Measurements from ENCODE around the gene GAMT.

Gene GAMT

DNA sequence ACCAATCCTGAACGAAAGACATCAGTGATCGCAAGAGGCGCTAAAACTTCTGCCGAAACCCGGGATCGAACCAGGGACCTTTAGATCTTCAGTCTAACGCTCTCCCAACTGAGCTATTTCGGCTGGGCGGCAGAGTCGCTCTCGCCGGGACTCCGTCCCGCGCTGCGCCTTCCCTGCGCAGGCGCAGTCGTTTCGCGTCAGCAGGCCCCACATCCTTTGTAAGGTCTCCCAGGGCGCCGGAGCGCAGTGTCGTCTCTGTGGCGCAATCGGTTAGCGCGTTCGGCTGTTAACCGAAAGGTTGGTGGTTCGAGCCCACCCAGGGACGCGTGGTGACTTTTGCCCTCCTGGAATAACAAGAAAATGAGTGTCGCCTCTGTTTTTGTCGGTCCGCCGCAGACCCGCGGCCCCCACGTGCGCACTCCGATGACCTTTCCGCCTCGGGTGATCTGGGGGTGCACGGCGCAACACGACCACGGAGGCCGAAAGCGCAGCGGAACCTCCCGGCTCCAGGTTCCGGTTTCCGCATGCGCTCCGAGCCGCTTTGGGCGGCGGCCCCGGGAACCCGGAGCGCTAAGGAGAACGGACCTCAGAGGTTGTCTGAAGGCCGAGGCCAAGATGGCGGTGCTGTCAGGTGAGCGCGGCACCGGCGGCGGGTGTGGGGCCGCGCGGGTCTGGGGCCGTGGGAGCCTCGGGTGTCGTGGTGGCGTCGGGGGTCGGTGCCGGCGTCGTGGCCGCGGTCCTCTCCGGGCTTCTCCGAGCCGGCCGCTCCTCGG lies 17.8 kb downstream of the GAMT start, which contains the start of gene NDUFS7:
NDUFS7 (plus strand) TSS at position 596 of the 773 bp plus-strand sequence; CDS start at position 616, 20 bp downstream.
- DNase-seq = peak; percentile 96

DNA sequence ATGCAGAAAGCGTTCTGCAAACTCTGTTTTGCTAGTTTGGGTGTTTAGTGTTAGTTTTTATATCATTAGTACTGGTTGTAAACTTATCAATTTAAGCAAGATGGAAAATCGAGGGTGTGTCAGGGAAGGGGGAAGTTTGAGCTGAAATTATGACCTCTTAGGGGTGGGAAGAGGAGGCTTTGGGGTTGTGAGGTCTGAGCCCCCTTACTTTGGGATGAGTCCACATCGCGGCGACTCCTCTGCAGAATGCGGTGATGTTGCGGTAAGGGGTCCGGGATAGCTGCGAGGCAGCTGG lies 18.4 kb downstream of the GAMT start:
- no peak for DNase-seq

DNA sequence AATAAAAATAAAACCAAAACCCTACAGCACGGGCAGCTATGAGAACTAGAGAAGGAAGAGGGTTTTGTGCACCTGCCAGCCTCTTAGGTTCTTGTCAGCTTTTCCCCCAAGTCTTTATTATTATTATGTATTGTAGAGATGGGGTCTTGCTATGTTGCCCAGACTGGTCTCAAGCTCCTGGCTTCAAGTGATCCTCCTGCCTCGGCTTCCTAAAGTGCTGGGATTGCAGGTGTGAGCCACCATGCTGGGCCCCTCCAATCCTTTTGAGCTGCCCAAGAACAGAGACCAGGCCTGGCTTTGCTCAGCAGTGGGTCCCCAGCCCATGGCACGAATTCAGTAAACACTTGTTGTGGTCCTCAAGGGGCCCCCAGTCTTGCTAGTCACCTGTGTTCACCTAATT lies 19.1 kb downstream of the GAMT start:
- no peak for DNase-seq

DNA sequence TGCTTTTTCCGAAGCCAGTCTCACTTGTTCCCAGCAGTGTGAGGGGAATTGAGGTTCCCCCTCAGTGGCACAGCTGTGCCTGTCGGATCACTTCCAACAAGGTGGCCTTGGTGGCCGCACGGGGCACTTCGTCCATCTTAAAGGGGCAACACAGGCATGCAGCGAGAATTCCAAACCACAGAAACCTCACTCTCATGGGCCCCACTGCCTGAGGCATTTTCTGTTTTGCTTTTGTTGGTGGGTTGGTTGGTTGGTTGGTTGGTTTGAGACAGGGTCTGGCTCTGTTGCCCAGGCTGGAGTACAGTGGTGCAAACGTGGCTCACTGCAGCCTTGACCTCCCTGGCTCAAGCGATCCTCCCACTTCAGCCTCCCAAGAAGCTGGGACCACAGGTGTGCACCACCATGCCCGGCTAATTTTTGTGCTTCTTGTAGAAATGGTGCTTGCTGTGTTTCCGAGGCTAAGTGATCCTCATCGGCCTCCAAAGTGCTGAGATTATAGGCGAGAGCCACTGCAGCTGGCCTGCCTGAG lies 21.3 kb downstream of the GAMT start:
- no peak for DNase-seq

DNA sequence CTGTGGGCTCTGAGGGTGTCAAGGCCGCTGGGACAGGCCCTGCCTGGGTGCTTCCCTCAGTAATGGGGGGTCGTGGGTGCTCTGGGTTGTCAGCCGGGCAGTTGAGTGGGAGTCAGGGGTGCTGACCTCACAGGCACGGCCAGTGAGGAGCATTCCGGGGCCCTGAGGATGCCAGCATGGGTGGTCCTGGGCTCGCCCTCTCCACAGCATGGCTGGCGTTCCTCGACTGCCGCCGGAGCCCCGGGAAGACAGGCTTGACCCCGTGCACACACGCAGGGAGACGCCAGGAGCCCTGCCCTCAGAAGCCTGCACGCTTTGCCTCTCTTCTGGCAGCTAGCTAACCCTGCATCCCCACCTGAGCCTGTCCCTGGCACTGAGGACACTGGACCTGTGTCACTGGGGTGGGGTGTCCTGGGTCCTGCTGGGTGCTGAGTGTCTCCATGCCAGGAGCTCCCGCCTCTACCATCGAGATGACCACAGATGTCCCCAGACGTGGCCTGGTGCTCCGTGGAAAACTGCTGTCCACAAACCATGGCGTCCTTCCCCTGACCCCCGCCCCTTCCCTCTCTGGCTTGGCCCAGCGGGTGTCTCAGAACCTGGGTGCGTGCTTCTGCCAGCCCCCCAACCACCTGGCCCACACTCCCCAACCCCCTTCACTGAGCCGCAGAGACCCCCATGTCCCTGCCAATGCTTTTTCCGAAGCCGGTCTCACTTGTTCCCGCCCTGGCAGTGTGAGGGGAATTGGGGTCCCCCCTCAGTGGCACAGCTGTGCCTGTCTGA lies 22.0 kb downstream of the GAMT start:
- no peak for DNase-seq

DNA sequence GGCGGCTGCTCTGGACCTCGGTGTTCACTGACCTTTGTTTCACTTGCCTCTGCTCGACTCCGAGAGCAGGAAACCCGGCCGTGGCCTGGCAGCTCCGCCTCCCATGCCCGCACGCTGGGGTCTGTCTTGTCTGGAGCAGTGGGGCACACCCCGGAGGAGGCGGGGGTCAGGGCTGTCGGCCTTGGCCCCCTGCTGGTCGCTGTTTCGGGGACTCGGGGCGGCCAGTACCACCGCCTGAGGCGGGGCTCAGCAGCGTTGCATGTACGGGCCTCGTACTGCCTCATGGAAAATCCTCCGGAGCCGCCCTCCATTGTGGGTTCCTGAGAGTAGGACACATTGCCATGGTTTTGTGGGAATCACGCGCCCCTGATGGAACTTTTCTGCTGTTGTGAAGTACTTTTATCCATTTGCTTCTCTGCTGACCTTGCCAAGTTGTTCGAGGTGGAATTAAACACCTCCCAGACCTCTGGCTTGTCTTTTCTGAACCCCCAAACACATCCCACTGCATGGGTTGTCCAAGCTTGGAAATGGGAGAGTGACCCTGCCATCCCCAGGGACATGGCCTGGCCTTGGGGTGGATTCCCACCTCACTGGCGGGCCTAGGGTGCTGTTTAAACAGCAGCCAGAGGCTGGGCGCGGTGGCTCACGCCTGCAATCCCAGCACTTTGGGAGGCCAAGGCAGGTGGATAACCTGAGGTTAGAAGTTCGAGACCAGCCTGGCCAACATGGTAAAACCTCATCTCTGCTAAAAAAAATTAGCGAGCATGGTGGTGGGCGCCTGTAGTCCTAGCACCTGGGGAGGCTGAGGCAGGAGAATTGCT lies 23.2 kb downstream of the GAMT start:
- no peak for DNase-seq

DNA sequence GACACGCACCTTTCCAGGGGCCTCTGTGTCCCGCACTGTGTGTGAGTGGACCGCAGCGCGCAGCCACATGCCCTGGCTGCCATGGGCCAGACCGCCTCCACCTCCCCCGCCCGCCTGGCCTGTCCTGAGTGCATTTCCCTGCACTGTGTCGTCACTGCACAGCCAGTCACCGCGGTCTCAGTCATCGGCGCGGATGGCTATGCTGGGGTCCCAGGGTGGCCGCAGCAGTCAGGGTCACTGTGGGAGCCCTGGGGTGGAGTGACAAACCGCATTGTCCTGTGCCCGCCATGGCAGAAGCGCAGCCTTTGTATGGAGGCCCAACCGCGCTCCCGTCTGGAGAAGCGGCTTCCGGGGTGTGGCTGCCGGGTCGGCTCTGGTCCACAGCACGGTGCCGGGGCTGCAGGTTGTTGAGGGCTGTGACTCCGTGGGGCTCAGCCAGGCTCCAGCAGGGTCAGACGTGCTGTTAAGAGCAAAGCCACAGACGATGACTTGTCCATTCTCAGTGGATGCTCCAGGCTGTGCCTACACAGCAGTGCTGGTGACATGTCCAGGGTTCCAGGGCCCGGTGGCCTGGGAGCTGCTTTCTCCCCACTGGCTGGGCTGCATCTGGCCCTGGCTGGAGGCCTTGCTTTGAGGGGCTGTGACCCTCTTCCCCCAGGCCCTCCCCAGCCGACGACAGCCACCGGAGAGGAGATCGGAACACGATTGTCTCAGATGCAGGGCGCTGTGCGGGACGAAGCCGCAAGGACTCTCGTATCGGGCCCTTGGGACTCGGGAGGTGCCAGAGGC lies 24.0 kb downstream of the GAMT start:
- no peak for DNase-seq

DNA sequence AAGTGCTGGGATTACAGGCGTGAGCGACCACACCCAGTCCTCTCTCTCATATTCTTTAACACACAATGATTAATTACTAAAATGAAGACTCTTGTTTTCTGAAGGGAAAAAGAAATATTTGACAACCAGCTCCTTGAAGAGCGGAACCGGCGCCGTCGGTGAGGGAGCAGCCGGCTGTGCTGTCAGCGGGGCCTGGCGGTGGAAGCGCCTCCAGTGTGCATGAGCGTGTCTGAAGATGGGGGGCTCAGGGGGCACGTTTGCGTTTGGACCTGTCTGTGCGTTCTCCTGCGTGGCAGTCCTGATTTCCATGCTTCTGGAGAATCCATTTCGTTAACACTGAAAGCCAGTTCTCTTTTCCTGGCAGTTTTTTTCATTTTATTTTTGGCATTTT lies 24.9 kb downstream of the GAMT start:
- DNase-seq = no peak

DNA sequence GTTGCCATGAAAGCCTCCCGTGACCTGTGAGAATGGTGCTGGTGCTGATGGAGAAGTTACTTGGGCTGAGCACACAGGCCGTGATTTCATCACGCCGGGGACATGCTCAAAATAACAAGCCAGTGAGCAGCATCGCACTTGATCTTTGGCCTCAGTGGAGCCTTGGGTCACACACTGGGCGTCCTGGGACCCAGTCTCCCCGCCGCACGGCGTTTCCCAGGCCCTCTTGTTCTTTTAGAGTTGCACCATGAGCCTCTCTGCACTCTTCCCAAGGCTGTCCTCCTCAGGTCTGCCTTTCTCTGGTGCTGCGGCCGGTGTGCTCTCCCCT lies 27.1 kb downstream of the GAMT start:
- no peak for DNase-seq

DNA sequence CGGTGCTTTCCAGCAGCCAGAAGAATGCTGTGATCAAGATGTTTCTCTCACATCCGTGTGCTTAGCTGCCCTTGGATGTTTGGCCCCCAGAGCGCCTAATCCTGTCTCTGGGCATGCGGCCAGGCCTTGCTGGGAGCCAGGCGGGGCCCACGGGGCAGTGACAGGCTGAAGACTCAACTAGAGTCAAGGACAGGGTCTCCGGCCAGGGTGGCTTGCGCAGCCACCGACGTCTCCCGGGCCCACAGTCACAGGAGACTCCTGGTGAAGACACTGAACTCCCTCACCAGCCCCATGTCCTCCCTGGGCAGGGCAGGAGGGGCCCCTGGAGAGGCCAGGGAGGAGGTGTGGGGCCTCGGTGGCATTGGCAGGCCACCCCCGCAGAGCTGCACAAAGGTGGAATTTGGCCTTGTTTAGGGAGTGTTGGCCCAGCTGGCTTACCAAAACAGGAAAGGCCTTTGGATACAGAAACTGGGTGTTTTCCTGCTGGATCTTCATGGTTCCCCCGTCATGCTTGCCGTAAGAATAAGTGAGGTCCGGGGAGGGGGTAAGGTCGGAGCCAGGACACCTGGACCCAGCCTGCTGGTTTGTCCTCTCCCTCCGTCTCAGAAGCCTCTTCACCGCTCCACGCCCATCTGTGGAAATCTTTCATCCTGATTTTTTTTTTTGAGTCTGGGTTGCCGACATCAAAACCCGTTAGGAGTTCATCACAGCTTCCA lies 27.6 kb downstream of the GAMT start:
- no peak for DNase-seq

DNA sequence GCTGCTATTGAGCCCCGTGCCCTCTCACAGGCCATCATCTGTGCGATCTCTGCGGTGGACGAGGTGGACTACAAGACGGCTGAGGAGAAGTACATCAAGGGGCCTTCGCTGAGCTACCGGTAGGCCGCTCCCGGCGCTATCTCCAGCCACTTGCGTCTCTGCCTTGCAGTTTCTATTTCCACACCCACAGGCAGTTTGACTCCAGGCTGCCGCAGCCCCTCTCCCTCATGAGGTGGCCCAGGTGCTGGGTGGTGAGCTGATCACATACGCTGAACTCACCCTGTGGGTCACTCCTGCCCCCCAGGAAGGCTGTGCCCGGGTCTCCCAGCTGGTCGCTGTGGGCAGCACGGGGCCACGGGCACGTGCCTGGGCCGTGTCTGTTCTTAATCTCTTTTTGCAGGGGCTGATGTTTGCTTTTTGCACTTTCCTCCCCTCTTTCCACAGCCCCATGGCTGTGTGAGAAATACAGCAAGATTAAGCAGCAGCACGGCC lies 28.3 kb downstream of the GAMT start:
- no peak for DNase-seq

DNA sequence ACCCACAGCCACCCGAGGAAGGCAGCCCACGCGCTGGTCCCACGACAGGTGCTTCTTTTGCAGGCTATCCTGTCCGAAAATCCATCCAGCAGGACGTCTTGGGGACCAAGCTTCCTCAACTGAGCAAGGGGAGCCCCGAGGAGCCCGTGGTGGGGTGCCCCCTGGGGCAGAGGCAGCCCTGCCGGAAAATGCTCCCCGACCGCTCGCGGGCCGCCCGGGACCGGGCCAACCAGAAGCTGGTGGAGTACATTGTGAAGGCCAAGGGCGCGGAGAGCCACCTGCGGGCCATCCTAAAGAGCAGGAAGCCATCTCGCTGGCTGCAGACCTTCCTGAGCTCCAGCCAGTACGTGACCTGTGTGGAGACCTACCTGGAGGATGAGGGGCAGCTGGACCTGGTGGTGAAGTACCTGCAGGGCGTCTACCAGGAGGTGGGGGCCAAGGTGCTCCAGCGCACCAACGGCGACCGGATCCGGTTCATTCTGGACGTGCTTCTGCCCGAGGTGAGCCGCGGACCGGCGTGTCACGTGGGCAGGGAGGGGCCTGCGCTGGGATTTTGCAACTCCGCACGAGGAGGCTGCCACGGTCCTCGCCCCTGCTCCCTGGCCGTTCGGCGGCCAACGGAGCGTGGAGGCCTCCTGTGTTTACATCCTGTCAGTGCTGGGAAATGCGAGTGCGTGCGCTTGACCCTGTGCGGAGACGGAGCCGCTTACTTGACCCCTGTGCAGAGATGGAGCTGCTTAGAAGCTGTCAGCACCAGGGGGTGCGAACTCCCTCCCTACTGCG lies 30.6 kb downstream of the GAMT start:
- DNase-seq = no peak

DNA sequence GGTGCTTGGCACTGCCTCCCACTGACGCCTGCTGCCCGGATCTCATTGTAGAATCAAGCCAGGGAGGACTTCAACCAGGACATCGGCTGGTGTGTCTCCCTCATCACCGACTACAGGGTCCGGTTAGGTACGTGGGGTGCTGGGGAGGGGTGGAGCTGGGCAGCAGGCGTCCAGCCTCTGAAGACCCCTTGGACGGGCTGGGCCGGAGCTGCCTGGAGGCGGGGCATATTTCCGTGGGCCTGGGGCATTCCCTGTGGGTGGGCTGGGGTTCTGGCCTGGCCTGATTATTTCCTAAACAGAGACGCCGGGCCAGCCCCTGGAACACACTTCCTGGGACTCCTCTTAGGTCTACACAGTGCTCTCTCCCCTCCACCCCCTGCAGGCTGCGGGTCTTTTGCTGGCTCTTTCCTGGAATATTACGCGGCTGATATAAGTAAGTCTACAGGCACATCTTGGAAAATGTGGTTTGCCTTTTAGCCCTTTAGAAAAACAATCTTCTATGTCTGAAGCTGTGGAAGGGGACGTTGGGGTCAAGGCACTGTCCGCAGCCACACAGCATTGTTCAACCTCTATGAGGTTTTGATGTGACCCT lies 32.0 kb downstream of the GAMT start:
- no peak for DNase-seq

DNA sequence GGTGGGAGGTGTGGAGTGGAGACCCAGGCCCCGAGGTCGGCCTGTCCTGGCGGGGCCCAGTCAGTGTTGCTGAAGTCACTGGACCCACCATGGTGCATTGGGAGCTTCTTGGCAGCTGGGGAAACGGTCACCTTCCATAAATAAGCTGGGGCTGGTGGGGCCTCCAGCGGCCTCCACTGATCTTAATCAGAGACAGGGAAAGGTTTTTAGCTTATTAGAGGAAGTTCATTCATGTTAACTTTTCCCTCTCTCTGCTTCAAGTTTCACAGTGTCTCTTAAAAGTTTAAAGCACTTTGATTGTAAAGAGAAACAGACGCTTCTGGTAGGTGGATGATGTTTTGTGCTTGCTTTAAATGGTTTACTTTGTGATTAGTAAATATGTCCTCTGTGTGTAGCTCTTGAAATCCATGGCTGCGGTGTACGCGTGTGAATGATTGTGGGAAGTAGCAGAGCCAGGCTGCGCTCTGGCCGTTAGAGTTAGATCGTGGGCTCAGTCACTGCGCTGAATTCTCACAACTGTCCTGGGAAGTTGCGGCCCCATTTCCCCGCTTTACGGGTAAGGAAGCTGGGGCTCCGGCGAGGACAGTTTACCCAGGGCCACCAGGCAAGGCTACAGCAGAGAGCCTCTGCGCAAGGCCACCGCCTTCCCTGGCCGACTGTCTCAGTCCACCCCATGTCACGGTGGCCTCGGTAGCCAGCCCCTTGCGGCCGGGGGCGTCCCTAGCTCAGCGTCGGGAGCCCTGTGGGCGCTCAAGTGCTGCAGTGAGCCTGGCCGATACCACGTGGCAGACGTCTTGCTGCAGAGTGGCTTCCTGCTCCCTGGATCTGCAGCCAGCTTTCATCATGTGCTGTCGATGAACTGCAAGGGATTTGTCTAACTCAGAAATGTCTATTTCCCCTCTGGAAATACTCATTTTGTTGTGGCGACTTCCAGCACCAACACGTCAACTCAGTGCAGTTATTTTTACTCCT lies 34.2 kb downstream of the GAMT start:
- no peak for DNase-seq

DNA sequence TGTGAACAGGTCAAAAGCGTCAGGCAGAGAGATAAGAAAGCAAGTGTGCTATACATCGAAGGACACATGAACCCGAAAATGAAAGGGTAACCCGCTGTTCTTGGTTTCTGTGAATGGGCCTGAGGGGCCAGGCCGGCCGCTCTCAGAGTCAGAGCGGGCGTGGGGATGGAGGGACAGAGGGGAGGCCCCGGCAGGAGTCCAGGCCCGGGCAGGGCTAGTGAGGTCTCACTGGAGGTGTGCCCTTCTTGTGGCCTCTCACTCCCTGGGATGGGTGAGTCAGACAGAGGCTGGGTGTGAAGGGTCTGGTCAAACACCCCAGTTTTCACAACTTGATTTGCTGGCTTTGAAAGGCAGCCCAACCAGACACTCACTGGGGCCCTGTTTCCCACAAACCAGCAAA lies 35.0 kb downstream of the GAMT start:
- no peak for DNase-seq

DNA sequence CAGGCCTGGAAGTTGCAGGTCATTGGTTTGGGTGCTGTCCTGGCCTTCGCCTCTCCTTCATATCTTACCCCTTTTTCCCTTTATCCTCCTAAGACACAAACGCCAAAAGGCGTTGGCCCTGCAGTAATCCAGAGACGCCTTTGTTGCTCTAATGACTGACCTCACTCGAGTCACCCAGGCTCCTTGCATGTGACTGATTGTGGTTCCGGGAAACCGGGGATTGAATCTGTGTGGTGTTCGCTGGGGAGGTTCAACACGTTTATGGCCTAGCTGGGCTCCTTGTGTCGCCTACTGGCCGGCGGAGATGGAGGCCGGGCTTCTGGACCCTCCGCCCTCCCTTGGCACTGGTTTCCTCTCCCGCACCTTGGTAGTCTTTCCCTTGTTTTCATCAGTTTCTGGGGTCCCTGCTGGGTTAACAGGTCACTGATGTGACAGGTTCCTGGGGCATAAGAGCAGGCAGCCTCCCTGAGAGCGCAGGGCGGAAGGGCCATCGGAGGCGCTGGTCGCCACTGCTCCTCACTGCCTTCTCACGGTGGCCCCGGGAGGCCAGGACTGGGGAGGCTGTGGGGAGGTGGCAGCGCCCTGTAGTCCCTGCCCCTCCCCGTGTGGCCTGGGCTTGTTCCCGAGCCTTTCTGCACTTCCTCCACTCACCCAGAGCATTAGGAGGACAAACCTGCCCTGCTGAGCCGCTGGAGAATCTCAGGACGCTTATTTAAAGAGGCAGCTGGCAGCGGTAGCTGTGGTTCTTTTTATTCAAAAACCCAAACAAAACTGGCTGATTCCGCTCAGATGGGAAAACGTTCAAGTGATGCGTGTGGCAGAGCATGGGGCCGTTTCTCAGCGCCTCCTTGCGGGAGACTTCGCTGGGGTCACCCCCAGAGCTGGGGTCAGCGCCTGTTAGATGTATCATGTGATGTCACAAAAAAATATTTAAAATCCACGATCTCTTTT lies 35.7 kb downstream of the GAMT start:
- no peak for DNase-seq

DNA sequence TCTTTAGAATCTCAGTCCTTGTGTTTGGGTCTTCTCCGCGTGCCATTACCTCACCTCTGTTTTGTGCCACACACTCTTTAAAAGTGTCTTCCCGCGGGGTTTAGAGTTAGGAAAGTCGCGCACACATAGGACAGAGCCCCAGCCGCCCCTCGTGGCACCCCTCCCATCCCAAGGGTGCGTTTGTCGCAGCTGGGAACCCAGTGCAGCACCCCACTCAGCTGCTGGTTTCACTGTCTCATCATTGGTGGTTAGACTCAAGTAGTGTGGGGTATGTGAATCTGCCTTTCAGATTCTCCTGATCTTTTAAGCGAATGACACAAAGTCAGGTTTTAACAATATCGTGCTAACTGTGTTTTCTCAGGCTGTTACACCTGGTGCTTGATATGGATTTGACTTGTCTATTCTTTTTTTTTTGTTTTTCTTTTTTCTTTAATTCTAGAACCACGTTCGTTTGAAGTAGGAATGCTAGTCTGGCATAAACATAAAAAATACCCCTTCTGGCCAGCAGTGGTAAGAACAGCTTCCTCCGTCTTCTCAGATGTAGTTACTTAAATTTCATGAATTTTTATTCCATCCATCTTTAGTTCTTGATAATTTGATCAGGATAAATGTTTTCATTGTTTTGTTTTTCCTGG lies 37.2 kb downstream of the GAMT start:
- no peak for DNase-seq

DNA sequence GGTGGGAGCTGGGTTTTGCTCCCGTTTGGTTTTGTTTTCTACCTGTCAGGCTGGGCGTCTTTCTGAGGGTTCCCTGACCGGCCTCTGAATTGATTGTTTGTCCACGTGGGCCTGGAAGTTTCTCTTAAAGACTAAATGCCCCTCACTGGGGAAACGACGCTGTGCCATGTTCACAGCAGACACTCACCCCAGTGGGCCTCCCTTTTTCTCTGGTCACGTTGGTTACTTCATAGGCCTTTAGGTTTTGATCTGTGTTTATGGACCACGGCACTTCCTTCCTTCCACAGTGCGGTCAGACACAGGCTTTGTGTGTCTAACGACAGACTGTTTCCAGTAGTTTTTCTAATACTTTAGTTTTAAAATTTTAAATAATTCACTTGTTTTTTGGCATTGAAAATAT lies 37.7 kb downstream of the GAMT start:
- peak; percentile 56 for DNase-seq

All from CD4-positive, alpha-beta T cell treated with Interleukin-10 for 1 hour (primary cell).